Vagina (tissue), 2 donors: ENCODE results near the gene APOBEC3F.

Experiments used
- CTCF ChIP-seq, 3 experiments: fragments of 450-650 bp in 2 of 3; fragments of 200-600 bp in 1 of 3; sonication (generic) in 1 of 3; IDR thresholded peaks; one replicate each; pipeline ENCODE4 v1.5.1; 2017 to 2019; ENCODE audit warnings: antibody characterized with exemption in 3 of 3, mild to moderate bottlenecking in 2 of 3, moderate library complexity in 2 of 3
- POLR2A ChIP-seq, 2 donors: fragments of 450-650 bp; IDR thresholded peaks; one replicate each; pipeline ENCODE4 v1.6.1; 2017; ENCODE audit warnings: antibody characterized with exemption in 2 of 2, mild to moderate bottlenecking in 2 of 2, moderate library complexity in 2 of 2
- POLR2AphosphoS5 ChIP-seq, 2 donors: sonication (generic); formaldehyde crosslinking; IDR thresholded peaks; one replicate each; pipeline ENCODE4 v1.9.0; 2017; ENCODE audit warnings: antibody characterized with exemption in 2 of 2, mild to moderate bottlenecking in 2 of 2, low read depth in 1 of 2; ENCODE audit not compliant: insufficient read depth in 1 of 2

GRCh38 chr22:39012533-39013511 lies 27.8 kb upstream of the APOBEC3F start:
- TF ChIP-seq CTCF (IDR thresholded peaks at IDR 0.05) (no peak), POLR2A (IDR thresholded peaks at IDR 0.05) (no peak), POLR2AphosphoS5 (IDR thresholded peaks at IDR 0.05; ENCODE audit: insufficient read depth in 1 of 2, low read depth in 1 of 2) (no peak)
